ENCODE results near the gene ZBTB7B. TPM values are rescaled to one million over a fixed set of nuclear protein-coding genes. Genes with fewer than 3 reads are reported as not detected.

Gene ZBTB7B
- total and polyA plus RNA-seq, 2 donors (not counting 1 experiment from before 2014, with no cell fraction given) = 55.7 to 67.3 TPM

DNA sequence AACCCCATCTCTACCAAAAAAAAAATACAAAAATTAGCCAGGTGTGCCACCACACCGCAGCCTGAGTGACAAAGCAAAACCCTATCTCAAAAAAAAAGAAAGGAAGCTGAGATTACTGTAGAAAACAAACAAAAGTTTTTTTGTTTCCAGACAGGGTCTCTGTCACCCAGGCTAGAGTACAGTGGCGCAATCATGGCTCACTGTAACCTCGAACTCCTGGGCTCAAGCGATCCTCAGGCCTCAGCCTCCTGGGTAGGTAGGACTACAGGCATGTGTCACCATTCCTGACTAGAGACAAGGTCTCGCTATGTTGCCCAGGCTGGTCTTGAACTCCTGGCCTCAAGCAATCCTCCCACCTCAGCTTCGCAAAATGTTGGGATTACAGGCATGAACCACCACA lies 38.2 kb upstream of the ZBTB7B start:
- Mint-ChIP-seq H3K9me3 (ENCODE audit: insufficient read depth) (no peaks in the 10 kb centered on the region), H3K27me3 (no peaks in the 10 kb centered on the region), H3K27ac (peak overlapping the region; percentile 23), H3K4me3 (no peak overlapping the region), H3K4me1 (peaks cover 22% of the 10 kb centered on the region)
- Histone ChIP-seq H3K4me2 (replicated peaks; ENCODE audit: low read depth, low read length, poor library complexity, severe bottlenecking) (no peak overlapping the region), H3K4me3 (ENCODE audit: control extremely low read depth in 1 of 5, extremely low read depth in 1 of 5, insufficient read depth in 1 of 5, low read depth in 2 of 5, low read length in 4 of 5) (no peak overlapping the region), H3K9me3 (ENCODE audit: control extremely low read depth in 1 of 3, control insufficient read depth in 2 of 3, insufficient read depth in 1 of 3, low read length in 2 of 3) (no peaks in the 10 kb centered on the region), H2AFZ (ENCODE audit: insufficient read depth, low read depth, low read length, poor library complexity, severe bottlenecking) (no peak overlapping the region), H3K27ac (ENCODE audit: low read length in 2 of 2) (peak overlapping the region in 1 of 2 donors; percentile 14), H3K4me1 (ENCODE audit: control insufficient read depth in 2 of 2, insufficient read depth in 2 of 2, low read length in 2 of 2) (peaks cover 19 to 31% of the 10 kb centered on the region in 2 donors), H3K27me3 (replicated peaks in 1 of 4; ENCODE audit: control extremely low read depth in 1 of 4, control insufficient read depth in 3 of 4, insufficient read depth in 4 of 4, low read length in 3 of 4) (no peaks in the 10 kb centered on the region), H3K79me2 (ENCODE audit: control insufficient read depth, insufficient read depth, low read length) (peaks cover 59% of the 10 kb centered on the region), H4K20me1 (ENCODE audit: control insufficient read depth, insufficient read depth, low read length, poor library complexity, severe bottlenecking) (peaks cover 16% of the 10 kb centered on the region), H3K9ac (ENCODE audit: low read length) (no peak overlapping the region), H3K36me3 (replicated peaks in 1 of 2; ENCODE audit: control extremely low read depth in 1 of 2, control insufficient read depth in 1 of 2, extremely low read depth in 1 of 2, insufficient read depth in 2 of 2, low read length in 1 of 2) (peaks cover 6 to 62% of the 10 kb centered on the region in 2 experiments)
- CTCF ChIA-PET = interaction anchor here (1.0 to 6.5 kb wide), 6 partner anchors 8 to 52 kb away, joined by 3 to 61 read pairs (median 8); partner anchors contain the start of genes CKS1B and SHC1
- intact Hi-C loops (cut with micrococcal nuclease) = no loop called here
- TF ChIP-seq, protein P1, sequence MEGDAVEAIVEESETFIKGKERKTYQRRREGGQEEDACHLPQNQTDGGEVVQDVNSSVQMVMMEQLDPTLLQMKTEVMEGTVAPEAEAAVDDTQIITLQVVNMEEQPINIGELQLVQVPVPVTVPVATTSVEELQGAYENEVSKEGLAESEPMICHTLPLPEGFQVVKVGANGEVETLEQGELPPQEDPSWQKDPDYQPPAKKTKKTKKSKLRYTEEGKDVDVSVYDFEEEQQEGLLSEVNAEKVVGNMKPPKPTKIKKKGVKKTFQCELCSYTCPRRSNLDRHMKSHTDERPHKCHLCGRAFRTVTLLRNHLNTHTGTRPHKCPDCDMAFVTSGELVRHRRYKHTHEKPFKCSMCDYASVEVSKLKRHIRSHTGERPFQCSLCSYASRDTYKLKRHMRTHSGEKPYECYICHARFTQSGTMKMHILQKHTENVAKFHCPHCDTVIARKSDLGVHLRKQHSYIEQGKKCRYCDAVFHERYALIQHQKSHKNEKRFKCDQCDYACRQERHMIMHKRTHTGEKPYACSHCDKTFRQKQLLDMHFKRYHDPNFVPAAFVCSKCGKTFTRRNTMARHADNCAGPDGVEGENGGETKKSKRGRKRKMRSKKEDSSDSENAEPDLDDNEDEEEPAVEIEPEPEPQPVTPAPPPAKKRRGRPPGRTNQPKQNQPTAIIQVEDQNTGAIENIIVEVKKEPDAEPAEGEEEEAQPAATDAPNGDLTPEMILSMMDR (IDR thresholded peaks at IDR 0.05) = no peak
- no peak for TF ChIP-seq EZH2 (IDR thresholded peaks at IDR 0.05; ENCODE audit: borderline replicate concordance, insufficient read depth, low read depth, low read length, poor library complexity, severe bottlenecking)
- POLR2A ChIA-PET = interaction anchor here (0.7 kb wide), 2 partner anchors 12 to 359 kb away, joined by 3 read pairs; no protein-coding TSS in a partner anchor
- DNase-seq = no peak
- ATAC-seq (ENCODE audit: low read depth) = no peak
- 91% methylated on average over 4 of the region's 6 CpGs for WGBS (ENCODE audit: insufficient coverage)

GRCh38 chr1:154966111-154966510 lies 36.5 kb upstream of the ZBTB7B start:
- H3K27ac Mint-ChIP-seq = no peak overlapping the region
- ATAC-seq (ENCODE audit: low read depth) (no peak), DNase-seq (no peak)
- H3K4me1 ChIP-seq (ENCODE audit: control insufficient read depth in 2 of 2, insufficient read depth in 2 of 2, low read length in 2 of 2) = peaks cover 14 to 27% of the 10 kb centered on the region in 2 donors
- ChIA-PET POLR2A (no interaction called here), CTCF (interaction anchor here (0.7 to 5.5 kb wide), 6 partner anchors 11 to 96 kb away, joined by 3 to 61 read pairs (median 4); partner anchors contain the start of gene PBXIP1)
- WGBS (ENCODE audit: insufficient coverage) = 96% methylated on average over 4 of the region's 7 CpGs
- no peaks in the 10 kb centered on the region for H3K9me3 ChIP-seq (ENCODE audit: control extremely low read depth in 1 of 3, control insufficient read depth in 2 of 3, insufficient read depth in 1 of 3, low read length in 2 of 3)
- intact Hi-C loops (cut with micrococcal nuclease) = no loop called here
- H3K4me1 Mint-ChIP-seq = peaks cover 20% of the 10 kb centered on the region
- no peak overlapping the region for H3K4me2 ChIP-seq (replicated peaks; ENCODE audit: low read depth, low read length, poor library complexity, severe bottlenecking)
- no peak overlapping the region for H3K27ac ChIP-seq (ENCODE audit: low read length in 2 of 2)
- peaks cover 6 to 68% of the 10 kb centered on the region in 2 experiments for H3K36me3 ChIP-seq (replicated peaks in 1 of 2; ENCODE audit: control extremely low read depth in 1 of 2, control insufficient read depth in 1 of 2, extremely low read depth in 1 of 2, insufficient read depth in 2 of 2, low read length in 1 of 2)
- no peak overlapping the region for H2AFZ ChIP-seq (ENCODE audit: insufficient read depth, low read depth, low read length, poor library complexity, severe bottlenecking)
- peaks cover 60% of the 10 kb centered on the region for H3K79me2 ChIP-seq (ENCODE audit: control insufficient read depth, insufficient read depth, low read length)
- no peaks in the 10 kb centered on the region for H3K27me3 ChIP-seq (replicated peaks in 1 of 4; ENCODE audit: control extremely low read depth in 1 of 4, control insufficient read depth in 3 of 4, insufficient read depth in 4 of 4, low read length in 3 of 4)
- H3K4me3 Mint-ChIP-seq = no peak overlapping the region
- H3K9ac ChIP-seq (ENCODE audit: low read length) = no peak overlapping the region
- TF ChIP-seq EZH2 (IDR thresholded peaks at IDR 0.05; ENCODE audit: borderline replicate concordance, insufficient read depth, low read depth, low read length, poor library complexity, severe bottlenecking) = no peak
- TF ChIP-seq, protein P1 (IDR thresholded peaks at IDR 0.05) = no peak
- H3K4me3 ChIP-seq (ENCODE audit: control extremely low read depth in 1 of 5, extremely low read depth in 1 of 5, insufficient read depth in 1 of 5, low read depth in 2 of 5, low read length in 4 of 5) = no peak overlapping the region
- peaks cover 20% of the 10 kb centered on the region for H4K20me1 ChIP-seq (ENCODE audit: control insufficient read depth, insufficient read depth, low read length, poor library complexity, severe bottlenecking)
- no peaks in the 10 kb centered on the region for H3K27me3 Mint-ChIP-seq
- no peaks in the 10 kb centered on the region for H3K9me3 Mint-ChIP-seq (ENCODE audit: insufficient read depth)
